HepG2 (cell line): ENCODE data around the gene CDCA5. TPM values are rescaled to one million over a fixed set of nuclear protein-coding genes. Genes with fewer than 3 reads are reported as not detected.
A peak's percentile ranks its signal among the peaks of the same experiment; 100 is the strongest.

Experiments
- IKZF4 ChIP-seq: sonication (generic); formaldehyde crosslinking; IDR thresholded peaks from 2 replicates; pipeline ENCODE4 v1.5.1; 2020; ENCODE audit warnings: borderline replicate concordance, mild to moderate bottlenecking, low read depth, missing genetic modification reagents; ENCODE audit errors: not compliant biosample characterization
- LCORL ChIP-seq, 2 experiments: fragments of 450-650 bp in 1 of 2; sonication (generic) in 1 of 2; formaldehyde crosslinking in 1 of 2; IDR thresholded peaks; 2 replicates each; pipeline versions ENCODE4 v1.5.0 to v1.6.1; 2017 to 2020; ENCODE audit warnings: antibody characterized with exemption in 1 of 2, missing genetic modification reagents in 1 of 2
- NR2F1 ChIP-seq, 2 experiments: fragments of 450-650 bp in 1 of 2; formaldehyde crosslinking in 1 of 2; IDR thresholded peaks; 2 replicates each; pipeline versions ENCODE4 v1.5.0 to v1.6.1; 2016 to 2020; ENCODE audit warnings: mild to moderate bottlenecking in 1 of 2, missing compliant biosample characterization in 1 of 2, missing genetic modification reagents in 1 of 2, moderate library complexity in 1 of 2
- RAD21 ChIP-seq: fragments of 450-650 bp; formaldehyde crosslinking; IDR thresholded peaks from 2 replicates; pipeline ENCODE4 v1.5.0; 2020; ENCODE audit warnings: mild to moderate bottlenecking
- SUZ12 ChIP-seq: fragments of 150-350 bp; IDR thresholded peaks from 2 replicates; pipeline ENCODE4 v1.6.1; 2014; ENCODE audit warnings: low read depth, low read length
- THAP11 ChIP-seq: IDR thresholded peaks from 2 replicates; pipeline ENCODE4 v1.6.1; 2016; ENCODE audit warnings: missing biosample characterization, missing genetic modification reagents
- YY1 ChIP-seq: IDR thresholded peaks from 2 replicates; pipeline ENCODE4 v1.6.1; 2011; ENCODE audit warnings: low read length, low read depth, moderate library complexity, mild to moderate bottlenecking; ENCODE audit not compliant: insufficient read depth, insufficient replicate concordance
- ZFP37 ChIP-seq: sonication (generic); formaldehyde crosslinking; IDR thresholded peaks from 2 replicates; pipeline ENCODE4 v1.4.0; 2020; ENCODE audit warnings: missing genetic modification reagents, borderline replicate concordance
- ZFX ChIP-seq: sonication (generic); formaldehyde crosslinking; IDR thresholded peaks from 2 replicates; pipeline ENCODE4 v1.4.0; 2020; ENCODE audit warnings: mild to moderate bottlenecking, low read depth, missing genetic modification reagents, moderate library complexity
- ZNF552 ChIP-seq: sonication (generic); formaldehyde crosslinking; IDR thresholded peaks from 2 replicates; pipeline ENCODE4 v1.9.0; 2022; ENCODE audit warnings: missing genetic modification reagents, mild to moderate bottlenecking, borderline replicate concordance
- ZNF589 ChIP-seq: sonication (generic); formaldehyde crosslinking; conservative IDR thresholded peaks from 2 replicates; pipeline ENCODE4 v1.8.0; 2022; ENCODE audit warnings: mild to moderate bottlenecking, moderate library complexity, missing genetic modification reagents
- ZNF713 ChIP-seq: sonication (generic); formaldehyde crosslinking; IDR thresholded peaks from 2 replicates; pipeline ENCODE4 v1.4.0; 2020; ENCODE audit warnings: mild to moderate bottlenecking, missing genetic modification reagents
- ZNF792 ChIP-seq: IDR thresholded peaks from 2 replicates; pipeline ENCODE4 v1.6.1; 2016
- ZSCAN9 ChIP-seq: IDR thresholded peaks from 2 replicates; pipeline ENCODE4 v1.6.1; 2016; ENCODE audit warnings: borderline replicate concordance
- polyA plus RNA-seq, 8 experiments: library from polyadenylated mRNA; depleted of rRNA in 3 of 8; stranded (reverse) in 7 of 8; unstranded in 1 of 8; fragments of >200 nt; fragmentation: Illumina TruSeq in 4 of 8; extraction: Trizol in 4 of 8; gene quantifications; 2 replicates each; pipeline versions ENCODE4 v1.2.1 to v1.2.3, GENCODE V29; 2011 to 2016; ENCODE audit warnings: low read depth in 4 of 8, missing spikeins in 1 of 8, mixed read lengths in 1 of 8; ENCODE audit not compliant: insufficient read depth in 1 of 8
- total RNA-seq, 5 experiments: library from RNA; depleted of rRNA; stranded (reverse); fragments of >200 nt; fragmentation: Illumina TruSeq; extraction: Trizol; gene quantifications; 2 replicates each; pipeline ENCODE4 v1.2.3, GENCODE V29; 2016; ENCODE audit warnings: low read depth in 1 of 5
- TF ChIP-seq, protein P1 (sequence below): sonication (generic); formaldehyde crosslinking; IDR thresholded peaks from 2 replicates; pipeline ENCODE4 v1.4.0; 2020; ENCODE audit warnings: mild to moderate bottlenecking, missing genetic modification reagents
- TF ChIP-seq, protein P2 (sequence below): sonication (generic); formaldehyde crosslinking; IDR thresholded peaks from 2 replicates; pipeline ENCODE4 v1.4.0; 2020; ENCODE audit warnings: mild to moderate bottlenecking, missing genetic modification reagents, borderline replicate concordance

CDCA5 gene
- total and polyA plus RNA-seq, 2 of the 13 experiments (the other 11 are each of a cell fraction or from before 2014, with no cell fraction given): 13.5 to 50.6 TPM

GRCh38 chr11:65121865-65122696, 38.2 kb upstream of the CDCA5 start, which contains the start of the genes FAU and MRPL49 (continued):
- 0 out of 2 replicates have a peak, but pooled peaks have one; percentile 76 for TF ChIP-seq ZNF713
- TF ChIP-seq YY1: peak; percentile 95
- peak; percentile 17; the same call in 1 of the 2 replicates for TF ChIP-seq ZNF552 (CRISPR knock-in tag)
- TF ChIP-seq THAP11 (CRISPR knock-in tag): peak; percentile 93
- TF ChIP-seq, protein P1, sequence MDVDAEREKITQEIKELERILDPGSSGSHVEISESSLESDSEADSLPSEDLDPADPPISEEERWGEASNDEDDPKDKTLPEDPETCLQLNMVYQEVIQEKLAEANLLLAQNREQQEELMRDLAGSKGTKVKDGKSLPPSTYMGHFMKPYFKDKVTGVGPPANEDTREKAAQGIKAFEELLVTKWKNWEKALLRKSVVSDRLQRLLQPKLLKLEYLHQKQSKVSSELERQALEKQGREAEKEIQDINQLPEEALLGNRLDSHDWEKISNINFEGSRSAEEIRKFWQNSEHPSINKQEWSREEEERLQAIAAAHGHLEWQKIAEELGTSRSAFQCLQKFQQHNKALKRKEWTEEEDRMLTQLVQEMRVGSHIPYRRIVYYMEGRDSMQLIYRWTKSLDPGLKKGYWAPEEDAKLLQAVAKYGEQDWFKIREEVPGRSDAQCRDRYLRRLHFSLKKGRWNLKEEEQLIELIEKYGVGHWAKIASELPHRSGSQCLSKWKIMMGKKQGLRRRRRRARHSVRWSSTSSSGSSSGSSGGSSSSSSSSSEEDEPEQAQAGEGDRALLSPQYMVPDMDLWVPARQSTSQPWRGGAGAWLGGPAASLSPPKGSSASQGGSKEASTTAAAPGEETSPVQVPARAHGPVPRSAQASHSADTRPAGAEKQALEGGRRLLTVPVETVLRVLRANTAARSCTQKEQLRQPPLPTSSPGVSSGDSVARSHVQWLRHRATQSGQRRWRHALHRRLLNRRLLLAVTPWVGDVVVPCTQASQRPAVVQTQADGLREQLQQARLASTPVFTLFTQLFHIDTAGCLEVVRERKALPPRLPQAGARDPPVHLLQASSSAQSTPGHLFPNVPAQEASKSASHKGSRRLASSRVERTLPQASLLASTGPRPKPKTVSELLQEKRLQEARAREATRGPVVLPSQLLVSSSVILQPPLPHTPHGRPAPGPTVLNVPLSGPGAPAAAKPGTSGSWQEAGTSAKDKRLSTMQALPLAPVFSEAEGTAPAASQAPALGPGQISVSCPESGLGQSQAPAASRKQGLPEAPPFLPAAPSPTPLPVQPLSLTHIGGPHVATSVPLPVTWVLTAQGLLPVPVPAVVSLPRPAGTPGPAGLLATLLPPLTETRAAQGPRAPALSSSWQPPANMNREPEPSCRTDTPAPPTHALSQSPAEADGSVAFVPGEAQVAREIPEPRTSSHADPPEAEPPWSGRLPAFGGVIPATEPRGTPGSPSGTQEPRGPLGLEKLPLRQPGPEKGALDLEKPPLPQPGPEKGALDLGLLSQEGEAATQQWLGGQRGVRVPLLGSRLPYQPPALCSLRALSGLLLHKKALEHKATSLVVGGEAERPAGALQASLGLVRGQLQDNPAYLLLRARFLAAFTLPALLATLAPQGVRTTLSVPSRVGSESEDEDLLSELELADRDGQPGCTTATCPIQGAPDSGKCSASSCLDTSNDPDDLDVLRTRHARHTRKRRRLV (CRISPR knock-in tag): peak; percentile 52; the same call in 1 of the 2 replicates
- TF ChIP-seq, protein P2, sequence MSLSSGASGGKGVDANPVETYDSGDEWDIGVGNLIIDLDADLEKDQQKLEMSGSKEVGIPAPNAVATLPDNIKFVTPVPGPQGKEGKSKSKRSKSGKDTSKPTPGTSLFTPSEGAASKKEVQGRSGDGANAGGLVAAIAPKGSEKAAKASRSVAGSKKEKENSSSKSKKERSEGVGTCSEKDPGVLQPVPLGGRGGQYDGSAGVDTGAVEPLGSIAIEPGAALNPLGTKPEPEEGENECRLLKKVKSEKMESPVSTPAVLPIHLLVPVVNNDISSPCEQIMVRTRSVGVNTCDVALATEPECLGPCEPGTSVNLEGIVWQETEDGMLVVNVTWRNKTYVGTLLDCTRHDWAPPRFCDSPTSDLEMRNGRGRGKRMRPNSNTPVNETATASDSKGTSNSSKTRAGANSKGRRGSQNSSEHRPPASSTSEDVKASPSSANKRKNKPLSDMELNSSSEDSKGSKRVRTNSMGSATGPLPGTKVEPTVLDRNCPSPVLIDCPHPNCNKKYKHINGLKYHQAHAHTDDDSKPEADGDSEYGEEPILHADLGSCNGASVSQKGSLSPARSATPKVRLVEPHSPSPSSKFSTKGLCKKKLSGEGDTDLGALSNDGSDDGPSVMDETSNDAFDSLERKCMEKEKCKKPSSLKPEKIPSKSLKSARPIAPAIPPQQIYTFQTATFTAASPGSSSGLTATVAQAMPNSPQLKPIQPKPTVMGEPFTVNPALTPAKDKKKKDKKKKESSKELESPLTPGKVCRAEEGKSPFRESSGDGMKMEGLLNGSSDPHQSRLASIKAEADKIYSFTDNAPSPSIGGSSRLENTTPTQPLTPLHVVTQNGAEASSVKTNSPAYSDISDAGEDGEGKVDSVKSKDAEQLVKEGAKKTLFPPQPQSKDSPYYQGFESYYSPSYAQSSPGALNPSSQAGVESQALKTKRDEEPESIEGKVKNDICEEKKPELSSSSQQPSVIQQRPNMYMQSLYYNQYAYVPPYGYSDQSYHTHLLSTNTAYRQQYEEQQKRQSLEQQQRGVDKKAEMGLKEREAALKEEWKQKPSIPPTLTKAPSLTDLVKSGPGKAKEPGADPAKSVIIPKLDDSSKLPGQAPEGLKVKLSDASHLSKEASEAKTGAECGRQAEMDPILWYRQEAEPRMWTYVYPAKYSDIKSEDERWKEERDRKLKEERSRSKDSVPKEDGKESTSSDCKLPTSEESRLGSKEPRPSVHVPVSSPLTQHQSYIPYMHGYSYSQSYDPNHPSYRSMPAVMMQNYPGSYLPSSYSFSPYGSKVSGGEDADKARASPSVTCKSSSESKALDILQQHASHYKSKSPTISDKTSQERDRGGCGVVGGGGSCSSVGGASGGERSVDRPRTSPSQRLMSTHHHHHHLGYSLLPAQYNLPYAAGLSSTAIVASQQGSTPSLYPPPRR (CRISPR knock-in tag): peak; percentile 31; the same call in 1 of the 2 replicates
- no peak for TF ChIP-seq SUZ12
- no peak for TF ChIP-seq LCORL (IDR thresholded peaks at IDR 0.05)
- TF ChIP-seq LCORL (CRISPR knock-in tag; IDR thresholded peaks at IDR 0.05): 0 out of 2 replicates have a peak, but pooled peaks have one; percentile 21
- peak; percentile 23; the same call in 1 of the 2 replicates for TF ChIP-seq ZSCAN9 (CRISPR knock-in tag)
- TF ChIP-seq RAD21 (CRISPR knock-in tag): peak; percentile 1; the same call in 1 of the 2 replicates
- TF ChIP-seq ZNF589 (CRISPR knock-in tag): peak; percentile 82; the same call in 1 of the 2 replicates
- peak; percentile 95 for TF ChIP-seq ZFX
- peak; percentile 8; the same call in 1 of the 2 replicates for TF ChIP-seq ZFP37 (CRISPR knock-in tag)
- TF ChIP-seq NR2F1 (CRISPR knock-in tag; IDR thresholded peaks at IDR 0.05): no peak
- TF ChIP-seq IKZF4 (CRISPR knock-in tag): peak; percentile 71
- TF ChIP-seq ZNF792 (CRISPR knock-in tag): no peak
